ENCODE measurements around the gene MFN2. TPM values are rescaled to one million over a fixed set of nuclear protein-coding genes. Genes with fewer than 3 reads are reported as not detected.

MFN2 gene
- total RNA-seq, 2 donors from 2014 or later, result 75.2 to 101 TPM

DNA sequence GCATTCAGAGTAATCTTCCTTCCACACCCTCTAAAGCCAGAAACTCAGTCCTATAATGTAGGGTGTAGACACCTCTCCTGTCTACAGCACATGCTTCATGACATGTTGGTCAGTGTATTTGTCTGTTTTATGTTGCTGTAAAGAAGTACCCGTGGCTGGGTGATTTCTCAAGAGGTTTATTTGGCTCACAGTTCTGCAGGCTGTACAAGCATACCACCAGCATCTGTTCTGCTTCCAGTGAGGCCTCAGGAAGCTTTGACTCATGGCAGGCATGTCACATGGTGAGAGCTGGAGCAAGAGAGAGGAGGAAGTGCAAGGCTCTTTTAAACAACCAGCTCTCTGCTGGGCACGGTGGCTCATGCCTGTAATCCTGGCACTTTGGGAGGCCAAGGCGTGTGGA is 33.6 kb upstream of the MFN2 start:
- Mint-ChIP-seq H3K9me3 (no peaks in the 10 kb centered on the region), H3K4me1 (ENCODE audit: low read depth in 2 of 2) (peaks cover 5 to 9% of the 10 kb centered on the region in 2 donors), H3K4me3 (no peak overlapping the region), H3K27me3 (no peaks in the 10 kb centered on the region), H3K27ac (no peak overlapping the region), H3K36me3 (peaks cover 5% of the 10 kb centered on the region)
- no peak for ATAC-seq
- DNase-seq (ENCODE audit: low spot score), result no peak

DNA sequence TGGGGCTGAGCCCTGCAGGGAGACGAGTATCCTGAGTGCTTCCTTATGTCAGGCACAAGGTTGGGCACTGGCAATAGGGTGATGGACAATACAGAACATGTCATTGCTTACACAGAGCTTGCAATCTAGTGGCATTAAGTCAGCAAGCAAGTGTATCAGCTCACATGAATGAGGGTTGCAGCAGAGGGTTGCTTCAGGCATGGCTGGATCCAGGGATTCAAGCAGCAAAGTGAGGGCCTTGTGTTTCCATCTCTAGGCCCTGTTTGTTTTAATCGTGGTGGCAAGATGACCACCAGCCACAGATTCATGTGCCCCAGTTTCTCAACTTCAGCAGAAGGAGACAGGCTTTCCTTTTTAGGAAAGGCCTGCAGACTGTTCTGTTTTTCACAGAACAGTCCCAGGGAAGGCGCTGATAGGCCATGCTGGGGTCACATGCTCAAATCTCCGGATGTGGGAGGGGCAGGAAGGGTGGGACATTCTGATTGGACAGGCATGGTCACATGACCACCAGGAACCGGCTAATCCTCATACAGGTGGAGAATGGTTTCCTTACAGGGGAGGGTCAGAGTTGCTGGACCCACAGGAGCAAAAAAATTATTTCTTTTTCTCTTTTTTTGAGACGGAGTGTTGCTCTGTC is 31.3 kb upstream of the MFN2 start:
- Mint-ChIP-seq H3K4me3 (no peak overlapping the region), H3K27ac (no peak overlapping the region), H3K4me1 (ENCODE audit: low read depth in 2 of 2) (peaks cover 17 to 18% of the 10 kb centered on the region in 2 donors), H3K9me3 (no peaks in the 10 kb centered on the region), H3K36me3 (peaks cover 5% of the 10 kb centered on the region), H3K27me3 (no peaks in the 10 kb centered on the region)
- no peak for DNase-seq (ENCODE audit: low spot score)
- no peak for ATAC-seq

DNA sequence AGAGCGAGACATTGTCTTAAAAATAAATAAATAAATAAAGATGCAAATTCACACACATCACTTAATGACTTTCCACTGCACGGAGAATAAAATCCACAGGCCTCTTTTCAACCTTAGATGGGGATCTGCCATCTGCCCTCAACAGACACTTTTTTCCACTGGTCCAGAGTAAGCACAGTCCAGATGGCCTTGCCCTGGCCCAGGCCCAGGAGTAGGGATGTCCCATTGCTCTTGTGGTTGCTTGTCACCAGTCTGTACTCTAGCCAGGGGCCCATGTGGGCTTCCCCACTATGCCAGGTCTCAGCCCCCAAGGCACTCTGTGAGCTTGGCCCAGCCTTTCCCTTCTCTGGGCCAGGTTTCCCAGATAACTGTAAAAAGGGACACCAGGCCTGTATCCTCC is 28.3 kb upstream of the MFN2 start:
- peak overlapping the region; percentile 81 to 85 for H3K27ac Mint-ChIP-seq
- H3K9me3 Mint-ChIP-seq, result no peaks in the 10 kb centered on the region
- ATAC-seq (no peak), DNase-seq (ENCODE audit: low spot score) (no peak)
- no peaks in the 10 kb centered on the region for H3K27me3 Mint-ChIP-seq
- no peak overlapping the region for H3K4me3 Mint-ChIP-seq
- peaks cover 15 to 17% of the 10 kb centered on the region in 2 donors for H3K4me1 Mint-ChIP-seq (ENCODE audit: low read depth in 2 of 2)
- peaks cover 5% of the 10 kb centered on the region for H3K36me3 Mint-ChIP-seq

- peak; percentile 70 for DNase-seq (ENCODE audit: low spot score)
- Mint-ChIP-seq H3K4me3 (peak overlapping the region; percentile 58), H3K9me3 (no peaks in the 10 kb centered on the region), H3K4me1 (ENCODE audit: low read depth in 2 of 2) (peaks cover 17 to 20% of the 10 kb centered on the region in 2 donors), H3K36me3 (peaks cover 5% of the 10 kb centered on the region), H3K27me3 (no peaks in the 10 kb centered on the region), H3K27ac (peak overlapping the region; percentile 81 to 85)
- ATAC-seq, result peak; percentile 86 to 93
Observed at GRCh38 chr1:11952455-11953109, 27.7 kb upstream of the MFN2 start.

DNA sequence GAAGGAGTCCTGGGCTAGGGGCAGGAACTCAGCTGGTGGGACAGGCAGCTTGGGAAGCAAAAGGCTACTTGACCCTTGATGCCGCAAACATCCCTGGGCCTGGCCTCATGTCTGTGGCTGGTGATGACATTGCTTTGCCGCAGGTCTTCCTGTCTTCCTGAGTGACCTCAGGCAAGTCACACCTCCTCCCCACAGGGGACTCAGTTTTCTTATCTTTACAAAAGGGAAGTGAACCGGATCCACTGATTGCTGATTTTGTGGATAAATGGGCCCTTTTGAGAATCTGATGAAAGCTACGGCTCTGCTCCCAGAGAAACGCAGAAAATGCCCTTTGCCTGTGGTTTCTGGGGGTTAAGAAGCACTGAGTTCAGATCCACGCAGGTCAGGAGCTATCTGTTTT is 25.0 kb upstream of the MFN2 start:
- ATAC-seq, result peak; percentile 60 to 65
- H3K27ac Mint-ChIP-seq, result peak overlapping the region; percentile 31 to 46
- H3K4me3 Mint-ChIP-seq, result no peak overlapping the region
- H3K9me3 Mint-ChIP-seq, result no peaks in the 10 kb centered on the region
- no peaks in the 10 kb centered on the region for H3K27me3 Mint-ChIP-seq
- H3K36me3 Mint-ChIP-seq, result no peaks in the 10 kb centered on the region
- no peak for DNase-seq (ENCODE audit: low spot score)
- peaks cover 14 to 15% of the 10 kb centered on the region in 2 donors for H3K4me1 Mint-ChIP-seq (ENCODE audit: low read depth in 2 of 2)

GRCh38 chr1:11957398-11957797 is 22.8 kb upstream of the MFN2 start:
- H3K4me3 Mint-ChIP-seq, result no peak overlapping the region
- H3K36me3 Mint-ChIP-seq, result no peaks in the 10 kb centered on the region
- no peaks in the 10 kb centered on the region for H3K9me3 Mint-ChIP-seq
- DNase-seq (ENCODE audit: low spot score) (no peak), ATAC-seq (no peak)
- no peaks in the 10 kb centered on the region for H3K27me3 Mint-ChIP-seq
- H3K27ac Mint-ChIP-seq, result peak overlapping the region in 1 of 2 donors; percentile 47
- H3K4me1 Mint-ChIP-seq (ENCODE audit: low read depth in 2 of 2), result peaks cover 10 to 11% of the 10 kb centered on the region in 2 donors

DNA sequence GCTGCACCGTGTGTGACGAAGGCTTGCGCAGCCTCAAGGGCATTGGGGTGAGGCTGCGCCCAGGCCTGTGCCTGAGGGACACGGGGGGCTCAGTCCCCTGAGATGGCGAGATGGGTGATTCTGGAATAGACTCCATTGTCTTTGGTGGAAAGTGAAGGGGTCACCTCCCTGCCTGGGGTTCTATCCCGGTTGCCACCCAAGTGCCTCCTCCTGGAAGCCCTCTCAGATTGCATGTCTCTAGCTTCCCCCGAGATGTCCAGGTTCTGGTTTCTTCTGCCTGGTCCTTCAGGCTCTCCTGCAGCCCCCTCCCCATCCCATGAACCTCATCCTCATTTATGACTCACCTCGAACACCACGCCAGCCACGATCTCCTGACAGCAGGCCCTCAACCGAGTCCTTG is 22.3 kb upstream of the MFN2 start:
- H3K36me3 Mint-ChIP-seq, result no peaks in the 10 kb centered on the region
- H3K27me3 Mint-ChIP-seq, result no peaks in the 10 kb centered on the region

GRCh38 chr1:11960276-11960675 is 20.0 kb upstream of the MFN2 start:
- Mint-ChIP-seq H3K9me3 (no peaks in the 10 kb centered on the region), H3K4me3 (no peak overlapping the region), H3K27ac (no peak overlapping the region), H3K4me1 (ENCODE audit: low read depth in 2 of 2) (peaks cover 5 to 7% of the 10 kb centered on the region in 2 donors), H3K27me3 (no peaks in the 10 kb centered on the region), H3K36me3 (no peaks in the 10 kb centered on the region)
- DNase-seq (ENCODE audit: low spot score) (no peak), ATAC-seq (no peak)

More for the DNA sequence above, 22.3 kb upstream of the MFN2 start:
- Mint-ChIP-seq H3K9me3 (no peaks in the 10 kb centered on the region), H3K4me1 (ENCODE audit: low read depth in 2 of 2) (peaks cover 6 to 7% of the 10 kb centered on the region in 2 donors), H3K4me3 (no peak overlapping the region), H3K27ac (no peak overlapping the region)
- ATAC-seq, result no peak
- DNase-seq (ENCODE audit: low spot score), result no peak

DNA sequence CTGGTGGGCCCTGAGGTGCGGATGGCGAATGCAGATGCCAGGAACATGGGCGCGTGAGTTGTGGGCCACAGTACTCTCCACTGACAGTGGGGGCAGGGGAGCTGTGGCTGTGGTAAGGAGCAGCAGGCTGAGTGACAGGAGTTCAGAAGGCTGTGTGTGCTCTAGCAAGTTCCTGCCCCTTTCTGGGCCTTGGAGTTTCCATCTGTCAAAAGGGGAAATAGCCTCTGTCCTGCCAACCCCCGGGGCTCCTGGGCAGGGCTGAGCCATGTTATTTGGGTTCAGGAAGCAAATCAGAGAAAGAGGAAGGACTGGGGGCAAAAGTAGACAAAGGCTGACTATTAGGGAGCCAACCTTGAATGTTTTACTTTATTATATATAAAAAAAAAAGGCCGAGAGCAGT is 19.5 kb upstream of the MFN2 start:
- Mint-ChIP-seq H3K4me3 (no peak overlapping the region), H3K36me3 (no peaks in the 10 kb centered on the region), H3K9me3 (no peaks in the 10 kb centered on the region), H3K4me1 (ENCODE audit: low read depth in 2 of 2) (peaks cover 5 to 7% of the 10 kb centered on the region in 2 donors), H3K27me3 (no peaks in the 10 kb centered on the region), H3K27ac (no peak overlapping the region)
- ATAC-seq (no peak), DNase-seq (ENCODE audit: low spot score) (no peak)

GRCh38 chr1:11961230-11961629 is 19.0 kb upstream of the MFN2 start:
- no peaks in the 10 kb centered on the region for H3K27me3 Mint-ChIP-seq
- H3K4me1 Mint-ChIP-seq (ENCODE audit: low read depth in 2 of 2), result peaks cover 5 to 7% of the 10 kb centered on the region in 2 donors
- no peak overlapping the region for H3K27ac Mint-ChIP-seq
- no peak for DNase-seq (ENCODE audit: low spot score)
- H3K36me3 Mint-ChIP-seq, result no peaks in the 10 kb centered on the region
- no peaks in the 10 kb centered on the region for H3K9me3 Mint-ChIP-seq
- no peak overlapping the region for H3K4me3 Mint-ChIP-seq
- no peak for ATAC-seq

DNA sequence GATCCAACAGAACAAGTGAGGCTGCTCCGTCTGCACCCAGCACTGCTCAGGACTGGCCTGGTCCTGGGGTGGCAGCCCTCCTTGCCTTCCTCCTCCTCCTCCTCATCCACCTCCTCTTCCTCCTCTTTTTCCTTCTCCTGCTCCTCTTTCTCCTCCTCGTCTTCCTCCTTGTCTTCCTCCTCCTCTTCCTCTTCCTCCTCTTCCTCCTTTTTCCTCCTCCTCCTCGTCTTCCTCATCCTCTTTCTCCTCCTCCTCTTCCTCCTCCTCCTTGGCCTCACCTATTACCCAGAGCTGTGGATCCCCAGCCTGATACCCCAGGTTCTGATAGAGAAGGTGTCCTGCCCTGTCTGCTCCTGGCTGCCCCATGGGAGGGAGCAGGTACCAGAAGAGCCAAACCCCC is 16.6 kb upstream of the MFN2 start:
- Mint-ChIP-seq H3K4me1 (ENCODE audit: low read depth in 2 of 2) (peaks cover 5 to 7% of the 10 kb centered on the region in 2 donors), H3K27ac (no peak overlapping the region), H3K27me3 (no peaks in the 10 kb centered on the region), H3K4me3 (no peak overlapping the region), H3K9me3 (no peaks in the 10 kb centered on the region), H3K36me3 (no peaks in the 10 kb centered on the region)
- DNase-seq (ENCODE audit: low spot score), result no peak
- ATAC-seq, result no peak

- peaks cover 5 to 7% of the 10 kb centered on the region in 2 donors for H3K4me1 Mint-ChIP-seq (ENCODE audit: low read depth in 2 of 2)
- H3K27ac Mint-ChIP-seq, result no peak overlapping the region
- no peaks in the 10 kb centered on the region for H3K27me3 Mint-ChIP-seq
- DNase-seq (ENCODE audit: low spot score), result no peak
- no peak for ATAC-seq
- H3K36me3 Mint-ChIP-seq, result no peaks in the 10 kb centered on the region
- no peak overlapping the region for H3K4me3 Mint-ChIP-seq
- no peaks in the 10 kb centered on the region for H3K9me3 Mint-ChIP-seq
Observed at GRCh38 chr1:11964656-11965055, 15.6 kb upstream of the MFN2 start.

- Mint-ChIP-seq H3K27ac (peak overlapping the region in 1 of 2 donors; percentile 45), H3K27me3 (no peaks in the 10 kb centered on the region), H3K4me1 (ENCODE audit: low read depth in 2 of 2) (peaks cover 4 to 7% of the 10 kb centered on the region in 2 donors), H3K4me3 (no peak overlapping the region), H3K9me3 (no peaks in the 10 kb centered on the region), H3K36me3 (no peaks in the 10 kb centered on the region)
- DNase-seq (ENCODE audit: low spot score), result no peak
- ATAC-seq, result peak in 1 of 2 donors; percentile 8
Observed at GRCh38 chr1:11967028-11967547, 13.2 kb upstream of the MFN2 start.

DNA sequence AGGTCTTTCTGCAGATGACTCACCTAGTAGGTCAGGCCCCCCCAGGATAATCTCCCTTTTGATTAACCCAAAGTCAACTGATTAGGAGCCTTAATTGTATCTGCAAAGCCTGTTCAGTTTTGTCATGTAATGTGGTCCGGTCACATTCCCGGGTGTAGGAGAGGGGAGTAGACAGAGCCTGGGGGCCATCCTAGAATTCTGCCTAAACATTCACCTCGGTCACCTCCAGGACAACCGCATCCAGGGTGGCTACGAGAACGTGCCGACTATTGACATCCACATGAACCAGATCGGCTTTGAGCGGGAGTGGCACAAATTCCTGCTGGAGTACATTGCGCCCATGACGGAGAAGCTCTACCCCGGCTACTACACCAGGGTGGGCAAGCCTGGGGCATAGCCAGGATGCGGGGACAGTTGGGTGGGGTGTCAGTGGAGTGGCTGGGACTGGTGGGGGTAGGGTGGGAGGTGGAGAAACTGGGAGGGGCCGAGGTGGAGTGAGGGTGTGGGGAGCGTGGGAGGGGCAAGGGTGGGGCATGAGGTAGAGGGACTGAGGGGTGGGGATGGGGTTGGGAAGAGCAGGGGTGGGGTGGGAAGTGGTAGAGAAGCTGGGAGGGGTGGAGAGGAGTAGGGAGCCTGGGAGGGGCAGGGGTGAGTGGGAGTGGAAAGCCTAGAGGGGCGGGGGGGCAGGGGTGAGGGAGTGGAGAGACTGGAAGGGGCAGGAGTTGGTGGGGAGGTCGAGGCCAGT is 9.6 kb upstream of the MFN2 start:
- ATAC-seq (no peak), DNase-seq (ENCODE audit: low spot score) (no peak)
- peaks cover 4% of the 10 kb centered on the region for H3K36me3 Mint-ChIP-seq
- no peaks in the 10 kb centered on the region for H3K27me3 Mint-ChIP-seq
- no peaks in the 10 kb centered on the region for H3K9me3 Mint-ChIP-seq
- no peak overlapping the region for H3K27ac Mint-ChIP-seq
- peaks cover 13 to 18% of the 10 kb centered on the region in 2 donors for H3K4me1 Mint-ChIP-seq (ENCODE audit: low read depth in 2 of 2)
- H3K4me3 Mint-ChIP-seq, result no peak overlapping the region

Measured in natural killer cell treated with Interleukin-12 subunit alpha and Interleukin-12 subunit beta and Interleukin-15 and Interleukin-18, amount 100 ng/mL, for 72 hours (primary cell).